Measurements from ENCODE around the gene SEMA3A.

DNA sequence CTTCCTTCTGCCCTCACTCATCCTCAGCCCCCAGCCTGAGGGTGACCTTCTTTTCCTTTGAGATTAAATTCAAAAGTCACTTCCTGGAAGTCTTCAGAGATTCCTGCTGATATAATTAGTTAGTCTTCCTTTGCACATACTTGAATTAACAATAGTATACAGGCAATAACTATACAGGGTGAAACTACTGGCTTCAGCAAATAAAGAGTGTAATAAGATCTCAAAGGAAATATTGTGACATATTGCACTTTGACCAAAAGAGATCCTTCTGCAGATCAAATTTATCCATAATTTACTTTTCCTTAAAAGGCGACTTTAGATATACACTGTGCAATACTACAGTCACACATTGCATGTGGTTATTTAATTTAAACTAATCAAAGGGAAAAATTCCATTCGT lies 123.8 kb downstream of the SEMA3A start:
- TF ChIP-seq, protein P1, sequence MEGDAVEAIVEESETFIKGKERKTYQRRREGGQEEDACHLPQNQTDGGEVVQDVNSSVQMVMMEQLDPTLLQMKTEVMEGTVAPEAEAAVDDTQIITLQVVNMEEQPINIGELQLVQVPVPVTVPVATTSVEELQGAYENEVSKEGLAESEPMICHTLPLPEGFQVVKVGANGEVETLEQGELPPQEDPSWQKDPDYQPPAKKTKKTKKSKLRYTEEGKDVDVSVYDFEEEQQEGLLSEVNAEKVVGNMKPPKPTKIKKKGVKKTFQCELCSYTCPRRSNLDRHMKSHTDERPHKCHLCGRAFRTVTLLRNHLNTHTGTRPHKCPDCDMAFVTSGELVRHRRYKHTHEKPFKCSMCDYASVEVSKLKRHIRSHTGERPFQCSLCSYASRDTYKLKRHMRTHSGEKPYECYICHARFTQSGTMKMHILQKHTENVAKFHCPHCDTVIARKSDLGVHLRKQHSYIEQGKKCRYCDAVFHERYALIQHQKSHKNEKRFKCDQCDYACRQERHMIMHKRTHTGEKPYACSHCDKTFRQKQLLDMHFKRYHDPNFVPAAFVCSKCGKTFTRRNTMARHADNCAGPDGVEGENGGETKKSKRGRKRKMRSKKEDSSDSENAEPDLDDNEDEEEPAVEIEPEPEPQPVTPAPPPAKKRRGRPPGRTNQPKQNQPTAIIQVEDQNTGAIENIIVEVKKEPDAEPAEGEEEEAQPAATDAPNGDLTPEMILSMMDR (conservative IDR thresholded peaks at IDR 0.05; ENCODE audit: low read length): no peak
- no peak for TF ChIP-seq EZH2phosphoT487 (IDR thresholded peaks at IDR 0.05; ENCODE audit: borderline replicate concordance, low read depth, low read length)

Measured in OCI-LY7 (cell line).